ENCODE measurements around the gene TESK2. TPM values are rescaled to one million over a fixed set of nuclear protein-coding genes. Genes with fewer than 3 reads are reported as not detected.

Gene TESK2
- total RNA-seq, 2 experiments from 2014 or later: 4.8 to 6.7 TPM

DNA sequence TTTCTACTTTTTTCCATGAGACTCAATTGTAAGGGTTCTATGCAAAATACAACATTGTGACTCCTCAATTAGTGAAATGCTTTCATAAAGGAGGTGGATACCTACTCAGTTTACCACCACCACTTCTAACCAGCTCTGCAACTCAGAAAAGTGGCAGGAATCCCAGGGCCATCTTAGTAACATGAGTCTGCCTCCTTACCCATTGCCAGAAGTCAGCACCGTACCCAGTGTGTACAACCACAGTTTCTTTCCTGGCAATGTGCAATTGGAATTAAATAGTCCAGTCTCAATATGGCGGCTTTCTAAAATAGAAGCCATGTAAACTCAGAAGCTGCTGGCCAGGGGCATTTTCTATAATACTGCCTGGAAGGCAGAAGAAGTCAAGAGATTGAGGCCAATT lies 32.1 kb downstream of the TESK2 start:
- no peaks in the 10 kb centered on the region for H3K36me3 Mint-ChIP-seq (ENCODE audit: low read depth)
- no peak for DNase-seq
- CTCF ChIA-PET: no interaction called here
- intact Hi-C loops (cut with micrococcal nuclease): no loop called here
- no peak overlapping the region for H3K27ac Mint-ChIP-seq
- no peak overlapping the region for H3K4me3 Mint-ChIP-seq
- no peaks in the 10 kb centered on the region for H3K9me3 Mint-ChIP-seq
- no peaks in the 10 kb centered on the region for H3K27me3 Mint-ChIP-seq (ENCODE audit: low read depth)
- no peaks in the 10 kb centered on the region for H3K4me1 Mint-ChIP-seq (ENCODE audit: low read depth)

DNA sequence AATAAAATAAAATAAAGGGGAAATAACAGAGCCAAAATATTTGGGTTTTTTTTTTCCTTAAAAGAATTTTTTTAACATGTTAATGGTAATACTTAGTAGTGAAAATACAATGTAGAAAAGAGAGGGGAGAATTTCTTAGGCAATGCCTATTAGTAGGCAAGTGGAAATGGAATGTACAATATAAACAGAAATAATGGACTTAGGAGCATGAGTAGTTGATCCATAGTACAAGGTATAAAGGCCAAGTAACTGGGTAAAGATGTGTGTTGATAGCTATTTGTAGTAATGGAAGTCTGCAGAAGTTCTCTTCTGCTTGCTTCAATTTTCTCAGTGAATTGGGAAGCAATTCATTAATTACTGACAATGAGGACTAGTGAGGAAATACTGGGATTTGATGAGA lies 34.4 kb downstream of the TESK2 start:
- Mint-ChIP-seq H3K4me3 (no peak overlapping the region), H3K27ac (no peak overlapping the region), H3K27me3 (ENCODE audit: low read depth) (no peaks in the 10 kb centered on the region), H3K4me1 (ENCODE audit: low read depth) (no peaks in the 10 kb centered on the region), H3K9me3 (no peaks in the 10 kb centered on the region), H3K36me3 (ENCODE audit: low read depth) (no peaks in the 10 kb centered on the region)
- DNase-seq: no peak
- intact Hi-C loops (cut with micrococcal nuclease): no loop called here
- CTCF ChIA-PET: interaction anchor here (0.6 to 1.2 kb wide), 2 partner anchors 10 to 425 kb away, joined by 4 to 5 read pairs; no protein-coding TSS in a partner anchor

DNA sequence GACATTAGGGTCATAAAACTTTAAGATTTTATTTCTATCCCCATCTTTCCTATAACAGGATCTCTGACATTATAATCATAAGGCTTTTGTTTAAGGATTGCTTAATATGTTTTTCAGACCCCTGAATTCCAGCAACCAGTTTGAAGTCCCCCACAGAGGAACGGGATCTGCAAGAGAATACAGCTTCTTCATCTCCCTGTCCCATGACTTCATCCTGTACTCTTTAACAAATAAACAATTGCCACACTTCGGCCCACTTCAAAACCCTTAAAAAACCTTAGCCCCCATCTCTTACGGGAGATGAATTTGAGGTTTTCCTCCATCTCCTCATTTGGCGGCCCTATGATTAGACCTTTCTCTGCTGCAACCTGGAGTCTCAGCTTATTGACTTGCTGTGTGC lies 35.8 kb downstream of the TESK2 start:
- Mint-ChIP-seq H3K27ac (no peak overlapping the region), H3K4me1 (ENCODE audit: low read depth) (no peaks in the 10 kb centered on the region), H3K9me3 (no peaks in the 10 kb centered on the region), H3K4me3 (no peak overlapping the region), H3K27me3 (ENCODE audit: low read depth) (no peaks in the 10 kb centered on the region), H3K36me3 (ENCODE audit: low read depth) (no peaks in the 10 kb centered on the region)
- CTCF ChIA-PET: interaction anchor here (0.6 kb wide), 1 partner anchor 11 kb away, joined by 3 read pairs; no protein-coding TSS in a partner anchor
- intact Hi-C loops (cut with micrococcal nuclease): no loop called here
- DNase-seq: no peak

DNA sequence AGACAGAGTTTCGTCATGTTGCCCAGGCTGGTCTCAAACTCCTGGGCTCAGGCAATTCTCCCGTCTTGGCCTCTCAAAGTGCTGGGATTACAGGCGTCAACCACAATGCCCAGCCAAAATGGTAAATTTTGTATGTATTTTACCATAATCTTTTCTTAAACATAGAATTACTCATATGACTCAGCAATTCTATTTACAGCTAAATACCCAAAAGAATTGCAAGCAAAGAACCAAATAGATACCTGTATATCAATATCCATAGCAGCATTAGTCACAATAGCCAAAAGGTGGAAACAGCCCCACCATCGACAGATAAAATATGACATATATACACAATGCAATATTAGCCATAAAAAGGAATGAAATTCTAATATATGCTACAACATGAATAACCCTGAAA lies 36.5 kb downstream of the TESK2 start:
- Mint-ChIP-seq H3K27ac (no peak overlapping the region), H3K27me3 (ENCODE audit: low read depth) (no peaks in the 10 kb centered on the region), H3K4me3 (no peak overlapping the region), H3K9me3 (no peaks in the 10 kb centered on the region), H3K4me1 (ENCODE audit: low read depth) (no peaks in the 10 kb centered on the region), H3K36me3 (ENCODE audit: low read depth) (no peaks in the 10 kb centered on the region)
- intact Hi-C loops (cut with micrococcal nuclease): no loop called here
- CTCF ChIA-PET: interaction anchor here (0.6 kb wide), 1 partner anchor 34 kb away, joined by 3 read pairs; no protein-coding TSS in a partner anchor
- DNase-seq: no peak

DNA sequence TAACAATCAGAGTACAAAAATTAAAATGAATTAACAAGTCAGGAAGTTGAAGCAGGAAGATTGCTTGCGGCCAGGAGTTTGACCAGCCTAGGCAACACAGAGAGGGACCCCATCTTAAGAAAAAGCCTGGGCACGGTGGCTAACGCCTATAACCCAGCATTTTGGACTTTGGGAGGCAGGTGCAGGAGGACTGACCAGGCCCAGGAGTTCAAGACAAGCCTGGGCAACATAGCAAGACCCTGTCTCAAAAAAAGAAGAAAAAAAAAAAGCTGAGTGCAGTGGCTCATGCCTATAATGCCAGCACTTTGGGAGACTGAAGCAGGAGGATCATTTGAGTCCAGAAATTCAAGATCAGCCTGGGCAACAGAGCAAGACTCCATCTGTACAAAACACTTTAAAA lies 38.5 kb downstream of the TESK2 start:
- DNase-seq: no peak
- H3K9me3 Mint-ChIP-seq: no peaks in the 10 kb centered on the region
- CTCF ChIA-PET: interaction anchor here (0.8 kb wide), 1 partner anchor 9 kb away, joined by 3 read pairs; no protein-coding TSS in a partner anchor
- intact Hi-C loops (cut with micrococcal nuclease): no loop called here
- H3K4me1 Mint-ChIP-seq (ENCODE audit: low read depth): no peaks in the 10 kb centered on the region
- H3K27me3 Mint-ChIP-seq (ENCODE audit: low read depth): no peaks in the 10 kb centered on the region
- no peak overlapping the region for H3K27ac Mint-ChIP-seq
- H3K36me3 Mint-ChIP-seq (ENCODE audit: low read depth): no peaks in the 10 kb centered on the region
- H3K4me3 Mint-ChIP-seq: no peak overlapping the region

DNA sequence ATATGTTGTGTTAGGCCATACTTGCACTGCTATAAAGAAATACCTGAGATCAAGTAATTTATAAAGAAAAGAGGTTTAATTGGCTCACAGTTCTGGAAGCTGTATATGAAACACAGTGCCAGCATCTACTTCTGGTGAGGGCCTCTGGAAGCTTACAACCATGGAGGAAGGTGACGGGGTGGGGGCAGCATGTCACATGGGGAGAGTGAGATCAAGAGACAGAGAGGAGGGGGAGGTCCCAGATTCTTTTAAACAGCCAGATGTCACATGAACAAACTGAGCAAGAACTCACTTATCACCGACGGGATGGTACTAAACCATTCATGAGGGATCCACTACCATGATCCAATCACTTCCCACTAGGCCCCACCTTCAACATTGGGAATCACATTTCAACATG lies 42.6 kb downstream of the TESK2 start:
- no peaks in the 10 kb centered on the region for H3K27me3 Mint-ChIP-seq (ENCODE audit: low read depth)
- DNase-seq: no peak
- H3K9me3 Mint-ChIP-seq: no peaks in the 10 kb centered on the region
- CTCF ChIA-PET: interaction anchor here (0.6 to 0.7 kb wide), 2 partner anchors 25 to 88 kb away, joined by 5 to 9 read pairs; no protein-coding TSS in a partner anchor
- H3K36me3 Mint-ChIP-seq (ENCODE audit: low read depth): no peaks in the 10 kb centered on the region
- H3K4me1 Mint-ChIP-seq (ENCODE audit: low read depth): no peaks in the 10 kb centered on the region
- intact Hi-C loops (cut with micrococcal nuclease): no loop called here
- no peak overlapping the region for H3K27ac Mint-ChIP-seq
- H3K4me3 Mint-ChIP-seq: no peak overlapping the region

DNA sequence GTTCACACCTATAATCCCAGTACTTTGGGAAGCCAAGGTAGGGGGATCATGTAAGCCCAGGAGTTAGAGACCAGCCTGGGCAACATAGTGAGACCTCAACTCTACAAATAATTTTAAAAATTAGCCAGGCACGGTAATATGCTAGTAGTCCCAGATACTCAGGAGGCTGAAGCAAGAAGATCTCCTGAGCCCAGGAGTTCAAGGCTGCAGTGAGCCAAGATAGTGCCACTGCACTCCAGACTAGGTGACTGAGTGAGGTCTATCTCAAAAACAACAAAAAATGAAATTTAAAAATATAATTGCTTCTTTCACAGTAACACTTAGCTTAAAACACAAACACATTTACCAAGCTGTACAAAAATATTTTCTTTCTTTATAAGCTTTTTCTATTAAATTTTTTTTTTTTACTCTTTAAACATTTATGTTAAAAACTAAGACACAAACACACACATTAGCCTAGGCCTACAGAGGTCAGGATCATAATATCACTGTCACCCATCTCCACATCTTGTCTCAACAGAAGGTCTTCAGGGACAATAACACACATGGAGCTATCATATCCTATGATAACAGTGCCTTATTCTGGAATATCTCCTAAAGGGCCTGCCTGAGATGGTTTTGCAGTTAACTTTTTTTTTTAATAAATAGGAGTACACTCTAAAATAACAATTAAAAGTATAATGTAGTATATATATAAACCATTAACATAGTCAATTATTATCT lies 43.9 kb downstream of the TESK2 start:
- intact Hi-C loops (cut with micrococcal nuclease): no loop called here
- Mint-ChIP-seq H3K27ac (no peak overlapping the region), H3K27me3 (ENCODE audit: low read depth) (no peaks in the 10 kb centered on the region), H3K36me3 (ENCODE audit: low read depth) (no peaks in the 10 kb centered on the region), H3K9me3 (no peaks in the 10 kb centered on the region), H3K4me3 (no peak overlapping the region), H3K4me1 (ENCODE audit: low read depth) (no peaks in the 10 kb centered on the region)
- CTCF ChIA-PET: interaction anchor here (0.8 to 1.4 kb wide), 3 partner anchors 24 to 46 kb away, joined by 3 to 4 read pairs (median 3); partner anchors contain the start of gene TESK2
- no peak for DNase-seq

DNA sequence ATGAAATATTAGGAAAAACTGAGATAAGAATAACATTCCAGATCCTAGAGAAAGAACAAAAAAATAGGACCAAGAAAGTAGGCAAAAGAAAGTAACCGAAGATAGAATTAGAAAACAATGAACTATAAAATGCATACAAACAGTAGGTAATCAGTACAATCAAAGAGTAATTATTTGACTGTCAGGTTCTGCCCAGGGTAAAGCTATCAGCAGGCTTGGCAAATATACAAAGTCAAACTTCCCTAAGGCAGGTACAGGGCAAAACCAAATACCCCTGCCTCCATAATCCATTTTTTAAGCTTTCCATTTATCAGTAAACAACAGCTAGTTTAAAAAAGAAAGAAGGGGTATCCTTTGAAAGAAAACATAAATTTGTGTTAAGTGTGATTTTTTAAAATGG lies 44.4 kb downstream of the TESK2 start:
- Mint-ChIP-seq H3K4me3 (no peak overlapping the region), H3K4me1 (ENCODE audit: low read depth) (no peaks in the 10 kb centered on the region), H3K27ac (no peak overlapping the region), H3K36me3 (ENCODE audit: low read depth) (no peaks in the 10 kb centered on the region), H3K27me3 (ENCODE audit: low read depth) (no peaks in the 10 kb centered on the region), H3K9me3 (no peaks in the 10 kb centered on the region)
- CTCF ChIA-PET: interaction anchor here (0.6 to 1.7 kb wide), 4 partner anchors 45 to 284 kb away, joined by 3 to 4 read pairs (median 4); partner anchors contain the start of gene TESK2
- intact Hi-C loops (cut with micrococcal nuclease): no loop called here
- no peak for DNase-seq

DNA sequence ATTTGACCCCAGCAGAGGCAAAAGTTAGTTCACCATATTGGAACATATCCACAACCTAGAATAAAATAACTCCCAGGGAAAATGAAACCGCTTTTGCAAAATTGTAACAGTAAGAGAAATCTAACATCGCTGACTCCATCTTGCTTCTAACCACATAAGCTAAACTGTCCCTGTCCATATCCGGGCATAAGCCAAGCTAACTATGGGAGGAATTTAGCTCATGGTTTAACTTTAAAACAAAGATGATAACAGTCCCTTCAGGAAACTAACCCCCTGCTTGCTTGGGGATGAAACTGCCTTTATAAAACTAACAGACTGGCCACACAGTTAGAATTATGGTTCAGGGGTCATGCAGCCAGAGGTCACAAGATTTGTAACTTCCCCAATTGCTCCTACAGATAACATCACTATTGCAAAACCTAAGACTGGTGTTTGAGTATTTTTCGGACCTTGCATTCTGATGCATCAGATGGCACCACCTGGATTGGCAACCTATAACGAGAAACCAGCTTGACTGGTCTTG lies 46.3 kb downstream of the TESK2 start:
- H3K4me3 Mint-ChIP-seq: no peak overlapping the region
- intact Hi-C loops (cut with micrococcal nuclease): no loop called here
- DNase-seq: no peak
- H3K4me1 Mint-ChIP-seq (ENCODE audit: low read depth): no peaks in the 10 kb centered on the region
- no peaks in the 10 kb centered on the region for H3K9me3 Mint-ChIP-seq
- no peaks in the 10 kb centered on the region for H3K36me3 Mint-ChIP-seq (ENCODE audit: low read depth)
- no peaks in the 10 kb centered on the region for H3K27me3 Mint-ChIP-seq (ENCODE audit: low read depth)
- no peak overlapping the region for H3K27ac Mint-ChIP-seq
- CTCF ChIA-PET: interaction anchor here (1.4 to 1.7 kb wide), 2 partner anchors 38 to 48 kb away, joined by 4 to 5 read pairs; no protein-coding TSS in a partner anchor

DNA sequence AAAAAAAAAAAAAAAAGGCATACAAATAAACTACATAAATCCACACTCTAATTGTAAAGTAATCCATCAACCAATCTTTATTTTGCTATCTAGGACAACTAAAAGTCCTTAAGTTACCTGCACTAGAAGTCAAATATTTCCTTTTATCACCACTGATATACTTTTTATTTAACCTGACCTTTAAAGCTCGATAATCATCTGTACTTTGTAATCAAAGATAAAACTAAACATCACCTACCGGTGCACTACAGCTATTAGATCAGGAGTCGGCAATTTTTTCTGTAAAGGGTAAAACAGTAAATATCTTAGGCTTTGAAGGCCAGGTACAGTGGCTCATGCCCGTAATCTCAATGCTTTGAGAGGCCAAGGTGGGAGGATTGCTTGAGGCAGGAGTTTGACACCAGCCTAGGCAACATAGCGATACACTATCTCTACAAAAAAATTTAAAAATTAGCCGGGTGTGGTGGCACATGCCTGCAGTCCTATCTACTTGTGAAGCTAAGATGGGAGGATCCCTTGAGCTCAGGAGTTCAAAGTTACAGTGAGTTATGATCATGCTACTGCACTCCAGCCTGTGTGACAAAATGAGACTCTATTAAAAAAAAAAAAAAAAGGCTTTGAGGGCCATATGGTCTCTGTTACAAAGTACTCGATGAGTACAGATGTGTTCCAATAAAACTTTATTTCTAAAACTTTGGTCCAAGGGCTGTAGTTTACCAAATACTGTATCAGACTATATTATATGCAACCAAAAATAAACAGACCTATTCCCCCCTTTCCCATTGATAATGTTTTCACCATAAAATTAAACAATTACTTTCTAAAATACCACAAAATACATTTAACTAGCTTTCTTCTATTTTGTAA lies 47.1 kb downstream of the TESK2 start:
- H3K4me1 Mint-ChIP-seq (ENCODE audit: low read depth): no peaks in the 10 kb centered on the region

DNA sequence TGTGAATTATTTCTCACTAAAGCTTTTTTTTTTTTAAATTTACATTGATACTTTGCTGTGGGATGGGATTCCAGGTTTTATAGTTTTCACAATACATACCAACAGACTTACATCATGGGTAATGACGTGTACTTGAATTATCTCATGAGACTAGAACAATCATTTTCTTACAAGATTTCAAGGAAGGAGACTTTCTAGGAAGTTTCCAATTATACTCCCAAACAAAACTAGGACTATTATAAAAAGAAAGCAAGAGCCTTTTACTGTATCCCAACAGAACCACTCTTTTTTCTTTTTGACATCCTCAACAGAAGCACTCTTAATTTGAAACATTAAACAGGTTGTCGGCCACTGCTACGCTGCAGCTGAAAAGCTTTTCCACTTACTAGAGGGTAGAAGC lies 48.7 kb downstream of the TESK2 start:
- no peak overlapping the region for H3K27ac Mint-ChIP-seq
- no peaks in the 10 kb centered on the region for H3K27me3 Mint-ChIP-seq (ENCODE audit: low read depth)
- H3K9me3 Mint-ChIP-seq: no peaks in the 10 kb centered on the region
- no peaks in the 10 kb centered on the region for H3K36me3 Mint-ChIP-seq (ENCODE audit: low read depth)
- H3K4me1 Mint-ChIP-seq (ENCODE audit: low read depth): no peaks in the 10 kb centered on the region
- intact Hi-C loops (cut with micrococcal nuclease): no loop called here
- no peak for DNase-seq
- CTCF ChIA-PET: interaction anchor here (0.6 to 1.1 kb wide), 3 partner anchors 17 to 1244 kb away, joined by 3 to 7 read pairs (median 4); no protein-coding TSS in a partner anchor
- no peak overlapping the region for H3K4me3 Mint-ChIP-seq

More for the DNA sequence above, 47.1 kb downstream of the TESK2 start:
- Mint-ChIP-seq H3K4me3 (no peak overlapping the region), H3K27ac (no peak overlapping the region), H3K27me3 (ENCODE audit: low read depth) (no peaks in the 10 kb centered on the region), H3K36me3 (ENCODE audit: low read depth) (no peaks in the 10 kb centered on the region), H3K9me3 (no peaks in the 10 kb centered on the region)
- intact Hi-C loops (cut with micrococcal nuclease): no loop called here
- CTCF ChIA-PET: interaction anchor here (0.6 to 0.7 kb wide), 3 partner anchors 12 to 42 kb away, joined by 3 to 5 read pairs (median 3); no protein-coding TSS in a partner anchor
- DNase-seq: no peak

DNA sequence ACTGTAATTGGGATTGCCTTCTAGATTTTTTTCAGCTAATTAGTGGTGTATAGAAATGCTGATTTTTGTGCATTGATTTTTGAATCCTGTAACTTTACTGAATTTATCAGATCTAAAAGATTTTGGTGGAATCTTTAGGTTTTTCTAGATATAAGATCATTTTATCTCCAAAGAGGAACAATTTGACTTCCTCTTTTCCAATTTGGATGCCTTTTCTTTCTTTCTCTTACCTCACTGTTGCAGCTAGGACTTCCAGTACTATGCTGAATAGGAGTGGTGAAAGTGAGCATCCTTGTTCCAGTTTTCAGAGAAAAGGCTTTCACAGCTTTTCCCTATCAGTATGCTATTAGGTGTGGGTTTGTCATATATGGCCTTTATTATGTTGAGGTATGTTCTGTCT lies 53.6 kb downstream of the TESK2 start:
- Mint-ChIP-seq H3K9me3 (no peaks in the 10 kb centered on the region), H3K36me3 (ENCODE audit: low read depth) (no peaks in the 10 kb centered on the region), H3K4me1 (ENCODE audit: low read depth) (no peaks in the 10 kb centered on the region), H3K27me3 (ENCODE audit: low read depth) (no peaks in the 10 kb centered on the region), H3K4me3 (no peak overlapping the region), H3K27ac (no peak overlapping the region)
- no peak for DNase-seq
- CTCF ChIA-PET: interaction anchor here (0.6 kb wide), 1 partner anchor 980 kb away, joined by 4 read pairs; no protein-coding TSS in a partner anchor
- intact Hi-C loops (cut with micrococcal nuclease): no loop called here
